Measurements from ENCODE around the gene ILKAP. TPM values are rescaled to one million over a fixed set of nuclear protein-coding genes. Genes with fewer than 3 reads are reported as not detected.
"Not testable (repeated sequence)": the region's sequence is repeated elsewhere in the genome, so short reads cannot be mapped to it uniquely, and the experiment has no call there.

The ILKAP gene
- total RNA-seq, 4 donors from 2014 or later = 27.3 to 36.0 (median 34.3) TPM

GRCh38 chr2:238172439-238172838 is 31.1 kb downstream of the ILKAP start:
- Histone ChIP-seq H3K9me3 (no peaks in the 10 kb centered on the region), H3K4me3 (no peak overlapping the region), H3K4me1 (peaks cover 19 to 32% (median 26%) of the 10 kb centered on the region in 4 donors), H3K27ac (replicated peaks in 1 of 4) (no peak overlapping the region), H3K36me3 (peaks cover 19 to 92% (median 87%) of the 10 kb centered on the region in 4 donors), H3K27me3 (no peaks in the 10 kb centered on the region)
- intact Hi-C loops (cut with DNase I) = no loop called here
- no peak for DNase-seq (ENCODE audit: extremely low spot score)
- TF ChIP-seq CTCF (IDR thresholded peaks at IDR 0.05) = no peak
- 91% methylated on average over 12 of the region's 14 CpGs for WGBS

GRCh38 chr2:238171575-238172187 is 31.8 kb downstream of the ILKAP start:
- DNase-seq (ENCODE audit: extremely low spot score) = no peak
- Histone ChIP-seq H3K9me3 (no peaks in the 10 kb centered on the region), H3K27me3 (no peaks in the 10 kb centered on the region), H3K4me3 (no peak overlapping the region), H3K36me3 (peaks cover 16 to 92% (median 85%) of the 10 kb centered on the region in 4 donors), H3K27ac (replicated peaks in 1 of 4) (no peak overlapping the region), H3K4me1 (peaks cover 19 to 32% (median 26%) of the 10 kb centered on the region in 4 donors)
- intact Hi-C loops (cut with DNase I) = no loop called here
- 95% methylated on average over 9 of the region's 9 CpGs for WGBS
- TF ChIP-seq EP300 (IDR thresholded peaks at IDR 0.05) (no peak), POLR2AphosphoS5 (IDR thresholded peaks at IDR 0.05) (no peak), POLR2A (IDR thresholded peaks at IDR 0.05; ENCODE audit: low read depth) (no peak), CTCF (IDR thresholded peaks at IDR 0.05) (no peak)

- H3K27me3 ChIP-seq; intact Hi-C loops (cut with DNase I); H3K4me3 ChIP-seq; DNase-seq (ENCODE audit: extremely low spot score); H3K9me3 ChIP-seq: not testable (repeated sequence)
- Histone ChIP-seq H3K36me3 (peaks cover 16 to 88% (median 81%) of the 10 kb centered on the region in 4 donors), H3K4me1 (peaks cover 19 to 32% (median 26%) of the 10 kb centered on the region in 4 donors), H3K27ac (replicated peaks in 1 of 4) (peak overlapping the region; percentile 68 to 81 (median 69))
- WGBS = 87% methylated on average over 5 of the region's 5 CpGs
Measured at GRCh38 chr2:238171072-238171431, 32.4 kb downstream of the ILKAP start.

- DNase-seq (ENCODE audit: extremely low spot score) = no peak
- peaks cover 16 to 83% (median 78%) of the 10 kb centered on the region in 4 donors for H3K36me3 ChIP-seq
- intact Hi-C loops (cut with DNase I) = no loop called here
- H3K4me3 ChIP-seq = no peak overlapping the region
- peak overlapping the region; percentile 68 to 81 (median 69) for H3K27ac ChIP-seq (replicated peaks in 1 of 4)
- H3K27me3 ChIP-seq = no peaks in the 10 kb centered on the region
- H3K4me1 ChIP-seq = peaks cover 19 to 32% (median 26%) of the 10 kb centered on the region in 4 donors
- TF ChIP-seq POLR2A (IDR thresholded peaks at IDR 0.05; ENCODE audit: low read depth) (no peak), POLR2AphosphoS5 (IDR thresholded peaks at IDR 0.05) (no peak), EP300 (IDR thresholded peaks at IDR 0.05) (no peak), CTCF (IDR thresholded peaks at IDR 0.05) (no peak)
- 83% methylated on average over 21 of the region's 21 CpGs for WGBS
- no peaks in the 10 kb centered on the region for H3K9me3 ChIP-seq
Measured at GRCh38 chr2:238170386-238171071, 33.0 kb downstream of the ILKAP start.

GRCh38 chr2:238169708-238170251 is 33.7 kb downstream of the ILKAP start:
- peaks cover 19 to 32% (median 26%) of the 10 kb centered on the region in 4 donors for H3K4me1 ChIP-seq
- DNase-seq (ENCODE audit: extremely low spot score) = no peak
- H3K36me3 ChIP-seq = peaks cover 16 to 75% (median 70%) of the 10 kb centered on the region in 4 donors
- TF ChIP-seq POLR2AphosphoS5 (IDR thresholded peaks at IDR 0.05) (peak in 1 of 2 donors; percentile 11), POLR2A (IDR thresholded peaks at IDR 0.05; ENCODE audit: low read depth) (no peak)
- peak overlapping the region; percentile 68 to 81 (median 69) for H3K27ac ChIP-seq (replicated peaks in 1 of 4)
- 37% methylated on average over 5 of the region's 5 CpGs for WGBS
- H3K9me3 ChIP-seq = no peaks in the 10 kb centered on the region
- intact Hi-C loops (cut with DNase I) = no loop called here
- no peak overlapping the region for H3K4me3 ChIP-seq
- peaks cover 0 to 4% (median 0%) of the 10 kb centered on the region in 4 donors for H3K27me3 ChIP-seq

All from esophagus muscularis mucosa (tissue), 4 donors.